CD4-positive, alpha-beta T cell treated with Interleukin-6 for 4 hours (primary cell): ENCODE results near the gene LCN10.
"Not testable (repeated sequence)": the region's sequence is repeated elsewhere in the genome, so short reads cannot be mapped to it uniquely, and the experiment has no call there.

Experiments
- DNase-seq: peaks from one replicate; pipeline ENCODE4 v3.0.0-alpha.2; 2020; ENCODE audit warnings: mixed read lengths

The LCN10 gene

DNA sequence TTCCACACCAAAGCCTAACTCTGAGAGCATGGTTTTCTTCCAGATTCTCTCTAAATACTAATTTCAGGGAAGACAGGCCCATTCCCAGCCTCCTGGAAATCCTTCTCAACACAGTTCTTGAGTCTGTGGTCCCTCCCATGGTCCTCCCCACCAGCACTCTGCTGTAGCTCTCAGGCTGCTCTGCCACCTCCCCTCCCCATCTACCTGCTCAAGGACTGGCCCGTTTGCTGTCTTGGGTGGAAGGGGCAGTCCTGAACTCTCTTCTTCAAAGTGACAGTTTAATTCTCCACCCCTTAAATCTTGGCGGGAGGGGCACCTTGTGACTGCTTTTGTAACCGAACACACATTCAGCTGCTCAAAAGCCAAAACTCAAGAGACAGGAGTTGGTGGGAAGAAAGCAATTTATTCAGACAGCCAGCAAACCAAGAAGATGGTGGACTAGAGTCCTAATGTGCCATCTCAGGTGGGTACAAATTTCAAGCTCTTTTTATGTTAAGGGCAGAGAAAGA is 29.2 kb upstream of the LCN10 start:
- DNase-seq = no peak

DNA sequence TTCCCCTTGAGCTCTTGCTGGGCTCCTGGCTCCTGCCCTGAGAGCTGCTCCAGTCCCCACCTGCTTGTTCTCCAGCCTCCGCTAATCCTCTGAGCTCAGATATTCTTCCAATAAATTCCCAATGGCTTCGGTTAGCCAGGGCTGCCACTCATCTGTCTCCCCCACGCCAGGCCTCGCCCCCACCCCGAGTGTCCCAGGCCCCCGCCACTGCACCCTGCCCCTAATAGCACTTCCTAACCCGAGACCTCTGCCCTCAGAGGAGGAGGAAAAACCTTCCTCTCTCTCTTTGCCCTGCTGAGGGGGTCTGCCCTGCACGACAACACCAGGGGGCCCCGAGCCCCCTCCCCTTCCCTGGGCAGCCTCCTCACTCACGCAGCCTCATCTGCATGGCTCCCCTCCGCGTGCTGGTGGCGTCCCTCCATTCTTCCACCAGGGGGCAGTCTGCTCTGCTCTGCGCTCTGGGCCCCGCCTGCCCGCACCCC is 27.0 kb upstream of the LCN10 start:
- peak; percentile 58 for DNase-seq

DNA sequence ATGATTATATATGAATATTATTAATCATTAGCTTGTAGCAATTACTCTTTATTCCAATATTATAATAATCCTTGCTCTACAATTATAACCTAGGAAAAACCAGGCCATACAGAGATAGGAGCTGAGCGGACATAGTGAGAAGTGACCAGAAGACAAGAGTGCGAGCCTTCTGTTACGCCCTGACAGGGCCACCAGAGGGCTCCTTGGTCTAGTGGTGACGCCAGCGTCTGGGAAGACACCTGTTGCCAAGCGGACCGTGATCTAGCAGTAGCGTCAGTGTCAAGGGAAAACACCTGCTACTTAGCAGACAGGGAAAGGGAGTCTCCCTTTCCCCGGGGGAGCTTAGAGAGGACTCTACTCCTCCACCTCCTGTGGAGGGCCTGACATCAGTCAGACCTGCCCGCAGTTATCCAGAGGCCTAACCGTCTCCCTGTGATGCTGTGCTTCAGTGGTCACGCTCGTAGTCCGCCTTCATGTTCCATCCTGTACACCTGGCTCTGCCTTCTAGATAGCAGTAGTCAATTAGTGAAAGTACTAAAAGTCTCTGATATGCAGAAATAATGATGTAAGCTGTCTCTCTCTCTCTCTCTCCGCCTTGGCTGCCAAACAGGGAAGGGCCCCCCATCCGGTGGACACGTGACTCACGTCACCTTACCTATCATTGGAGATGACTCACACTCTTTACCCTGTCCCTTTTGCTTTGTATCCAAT is 23.8 kb upstream of the LCN10 start:
- peak; percentile 43 for DNase-seq

DNA sequence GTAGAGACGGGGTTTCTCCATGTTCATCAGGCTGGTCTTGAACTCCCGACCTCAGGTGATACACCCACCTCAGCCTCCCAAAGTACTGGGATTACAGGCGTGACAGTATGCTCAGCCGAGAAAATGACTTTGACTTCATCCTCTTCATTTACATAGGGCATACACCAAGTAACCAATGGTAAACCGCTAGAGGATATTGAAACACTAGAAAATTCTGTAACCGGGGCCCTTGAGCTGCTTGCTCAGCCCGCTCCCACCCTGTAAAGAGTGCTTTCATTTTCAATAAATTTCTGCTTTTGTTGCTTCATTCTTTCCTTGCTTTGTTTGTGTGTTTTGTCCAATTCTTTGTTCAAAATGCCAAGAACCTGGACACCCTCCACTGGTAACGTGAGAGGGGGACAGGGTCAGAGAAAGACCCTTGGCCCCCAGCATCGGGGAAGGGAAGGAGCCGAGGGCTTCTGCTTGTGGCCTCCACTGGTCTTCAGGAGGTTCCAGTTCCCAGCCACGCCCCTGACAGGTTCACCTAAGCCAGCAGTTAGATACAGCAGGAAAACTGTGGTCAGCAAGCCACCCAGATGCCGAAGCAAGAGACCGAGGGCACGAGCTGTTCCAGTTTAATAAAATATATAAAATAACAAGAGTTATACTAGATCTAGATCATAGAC is 23.1 kb upstream of the LCN10 start:
- not testable (repeated sequence) for DNase-seq

DNA sequence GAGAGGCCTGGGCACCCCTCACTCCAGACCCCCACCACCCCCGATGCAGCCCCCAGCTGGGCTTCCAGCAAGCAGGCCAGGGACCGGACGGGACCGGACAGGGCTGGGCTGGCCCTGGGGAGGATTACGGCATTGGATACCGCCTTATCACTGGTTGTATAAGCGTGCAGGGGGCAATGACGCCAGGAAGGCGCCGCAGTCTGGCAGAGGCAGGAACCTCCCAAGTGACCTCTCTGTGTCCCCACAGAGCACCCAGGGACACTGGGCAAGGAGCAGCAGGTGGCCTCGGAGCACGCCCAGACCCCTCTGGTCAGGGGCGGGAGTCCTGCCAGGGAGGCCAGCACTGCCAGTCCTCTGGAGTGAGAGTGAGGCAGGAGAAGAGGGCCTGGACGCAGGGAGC is 22.3 kb upstream of the LCN10 start:
- DNase-seq = no peak

DNA sequence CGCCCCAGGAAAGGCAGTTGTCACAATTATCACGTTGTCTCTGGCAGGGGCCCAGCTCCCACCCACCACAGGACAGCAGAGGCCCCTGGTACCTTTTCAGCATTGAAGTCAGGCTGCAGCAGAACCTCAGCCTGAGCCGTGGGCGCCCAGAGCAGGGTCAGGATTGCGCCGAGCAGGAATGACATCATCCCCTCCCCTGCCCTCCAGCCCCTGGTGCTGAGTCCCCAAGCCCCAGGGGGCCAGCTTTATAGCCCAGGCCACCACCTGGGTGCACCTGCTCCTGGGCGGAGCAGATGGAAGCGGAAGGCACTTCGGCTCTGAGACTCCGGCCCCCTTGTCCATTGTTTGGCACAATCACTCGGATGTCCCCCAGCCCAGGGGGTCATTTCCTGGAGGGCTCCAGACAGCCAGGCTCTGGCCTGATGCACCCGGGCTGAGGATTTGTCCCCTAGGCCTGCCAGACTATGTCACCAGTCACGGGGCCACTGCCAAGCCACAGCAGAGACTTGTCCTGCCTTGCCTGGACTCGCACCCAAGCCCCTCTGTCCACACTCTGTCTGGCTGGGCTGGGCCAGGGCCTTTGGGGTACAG is 21.7 kb upstream of the LCN10 start, which contains the start of gene LCN15:
TSS of gene LCN15 (minus strand) at position 218 of the 591 bp plus-strand sequence. CDS start at position 188, 30 bp downstream.
- no peak for DNase-seq

DNA sequence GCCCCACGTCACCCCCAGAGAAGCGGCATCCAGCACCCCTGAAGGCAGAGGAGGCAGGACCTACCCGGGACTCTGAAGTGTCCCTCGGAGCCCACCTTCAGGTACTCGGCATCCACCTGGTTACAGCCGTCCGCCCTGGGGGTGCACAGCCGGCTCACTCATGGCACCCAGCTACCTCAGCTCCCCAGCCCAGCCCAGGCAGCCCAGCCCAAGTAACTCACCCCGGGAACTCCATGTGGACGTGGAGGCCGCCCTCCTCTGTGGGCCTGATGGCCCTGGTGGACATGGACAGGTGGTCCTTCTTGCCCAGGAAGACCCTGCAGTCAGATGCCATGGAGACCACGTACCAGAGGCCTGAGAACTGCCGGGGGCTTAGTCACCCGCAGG is 20.9 kb upstream of the LCN10 start:
- no peak for DNase-seq

DNA sequence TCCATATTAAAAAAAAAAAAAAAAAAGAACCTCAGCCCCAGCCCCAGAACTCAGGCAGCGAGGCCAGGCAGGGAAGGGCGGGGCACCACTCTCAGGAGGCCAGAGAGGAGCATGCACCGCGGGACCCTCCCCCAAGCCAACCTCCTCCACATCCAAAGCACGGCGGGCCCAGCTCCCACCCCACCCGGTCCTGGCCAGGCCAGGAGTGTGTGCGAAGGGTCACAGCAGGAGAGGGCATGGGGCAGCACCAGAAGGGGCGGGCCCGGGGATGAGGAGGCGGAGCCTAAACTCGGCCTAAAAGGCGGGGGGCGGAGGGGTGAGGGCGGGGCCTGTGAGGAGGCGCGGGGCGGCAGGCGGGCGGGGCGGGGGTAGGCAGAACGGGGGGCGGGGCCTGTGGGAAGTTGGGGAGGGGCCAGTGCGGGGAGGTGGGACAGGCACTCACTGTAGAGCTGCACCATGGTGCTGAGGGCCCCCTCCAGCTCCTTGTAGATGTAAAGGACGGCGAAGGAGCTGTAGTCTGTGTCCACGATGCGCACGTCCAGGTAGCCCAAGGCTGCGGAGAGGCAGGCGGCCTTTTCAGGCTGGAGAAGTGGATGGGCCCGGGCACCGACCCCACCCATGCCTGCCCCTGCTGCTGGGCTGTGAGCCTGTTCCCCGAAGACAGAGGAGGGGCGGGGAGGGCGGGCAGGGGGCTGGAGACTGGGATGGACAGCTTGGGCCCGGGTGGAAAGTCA is 20.3 kb upstream of the LCN10 start:
- peak; percentile 61 for DNase-seq

DNA sequence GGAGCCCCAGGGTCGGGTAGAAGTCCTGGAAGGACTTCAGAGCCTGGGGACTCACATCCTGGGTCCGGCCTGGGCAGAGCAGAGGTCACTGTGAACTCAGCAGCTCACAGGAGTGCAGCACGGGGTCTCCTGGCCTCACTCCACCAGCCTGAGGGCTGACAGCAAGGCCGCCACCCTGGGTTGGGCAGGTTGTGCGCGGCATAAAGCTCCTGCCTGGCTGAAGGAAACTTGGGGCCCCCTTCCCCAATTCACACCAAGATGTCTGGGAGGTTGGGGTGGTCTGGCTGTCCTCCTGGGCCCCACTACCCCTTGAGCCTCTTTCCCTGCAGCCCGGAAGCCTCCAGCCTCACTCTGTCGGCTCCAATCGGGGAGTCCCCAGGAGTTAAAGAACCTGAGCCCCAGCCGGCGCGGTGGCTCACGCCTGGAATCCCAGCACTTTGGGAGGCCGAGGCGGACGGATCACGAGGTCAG is 19.5 kb upstream of the LCN10 start:
- DNase-seq = no peak

DNA sequence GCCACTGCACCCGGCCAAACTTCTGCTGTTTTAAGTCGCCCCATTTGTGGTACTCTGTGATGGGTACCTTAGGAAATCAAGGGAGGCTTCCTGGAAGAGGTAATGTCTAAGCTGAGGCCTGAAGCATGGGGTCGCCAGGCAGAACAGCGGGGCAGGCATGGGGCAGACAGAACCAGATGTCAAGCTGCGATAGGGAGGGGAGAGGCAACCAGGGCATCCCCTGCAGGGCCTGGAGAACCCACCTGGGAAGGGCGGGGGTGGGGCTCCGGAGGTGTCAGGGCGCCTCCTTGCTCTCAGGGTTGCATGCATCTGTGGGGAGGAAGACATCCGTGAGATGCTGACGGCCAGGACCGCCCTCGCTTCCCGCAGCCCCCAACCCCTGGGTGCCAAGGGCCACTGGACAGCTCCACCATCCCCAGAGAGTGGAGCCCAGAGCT is 18.8 kb upstream of the LCN10 start:
- no peak for DNase-seq

DNA sequence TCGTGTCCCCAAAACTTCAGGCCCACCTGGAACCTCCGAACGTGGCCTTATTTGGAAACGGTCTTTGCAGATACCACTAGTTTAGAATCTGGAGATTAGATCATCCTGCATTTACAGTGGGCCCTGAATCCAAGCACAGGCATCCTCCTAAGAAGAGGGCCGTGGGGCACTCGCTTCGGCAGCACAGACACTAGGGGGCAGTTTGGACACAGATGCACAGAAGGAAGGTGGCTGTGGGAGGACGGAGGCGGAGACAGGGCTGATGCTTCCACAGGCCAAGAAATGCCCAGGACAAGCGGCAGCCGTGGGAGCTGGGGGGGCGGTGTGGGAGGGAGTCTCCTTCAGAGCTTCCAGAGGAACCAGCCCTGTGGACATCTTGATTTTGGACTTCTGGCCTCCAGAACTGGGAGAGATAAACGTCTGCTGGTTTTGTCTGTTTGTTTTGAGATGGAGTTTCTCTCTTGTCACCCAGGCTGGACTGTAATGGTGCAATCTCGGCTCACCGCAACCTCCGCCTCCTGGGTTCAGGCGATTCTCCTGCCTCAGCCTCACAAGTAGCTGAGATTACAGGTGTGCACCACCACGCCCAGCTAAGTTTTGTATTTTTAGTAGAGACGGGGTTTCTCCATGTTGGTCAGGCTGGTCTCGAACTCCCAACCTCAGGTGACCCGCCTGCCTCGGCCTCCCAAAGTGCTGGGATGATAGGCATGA is 18.2 kb upstream of the LCN10 start:
- peak; percentile 25 for DNase-seq

DNA sequence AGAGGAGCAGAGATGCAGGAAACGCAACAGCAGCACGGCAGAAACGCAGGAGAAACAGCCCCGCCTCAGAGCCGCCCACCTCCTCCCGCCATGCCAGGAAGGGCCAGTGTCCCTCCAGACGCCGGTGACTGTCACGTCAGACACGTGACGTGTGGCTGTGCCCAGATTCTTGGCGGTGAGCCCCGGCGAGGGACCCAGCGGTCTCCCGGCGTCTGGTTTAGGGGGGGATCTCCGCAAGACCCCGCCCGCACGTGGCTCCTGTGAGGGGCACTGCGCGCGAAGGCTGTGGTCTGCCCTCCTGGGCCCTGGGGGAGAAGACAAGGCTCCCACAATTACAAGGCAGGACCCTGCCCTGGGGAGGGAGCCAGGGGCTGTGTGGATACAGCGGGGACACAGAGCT is 17.7 kb upstream of the LCN10 start:
- no peak for DNase-seq

DNA sequence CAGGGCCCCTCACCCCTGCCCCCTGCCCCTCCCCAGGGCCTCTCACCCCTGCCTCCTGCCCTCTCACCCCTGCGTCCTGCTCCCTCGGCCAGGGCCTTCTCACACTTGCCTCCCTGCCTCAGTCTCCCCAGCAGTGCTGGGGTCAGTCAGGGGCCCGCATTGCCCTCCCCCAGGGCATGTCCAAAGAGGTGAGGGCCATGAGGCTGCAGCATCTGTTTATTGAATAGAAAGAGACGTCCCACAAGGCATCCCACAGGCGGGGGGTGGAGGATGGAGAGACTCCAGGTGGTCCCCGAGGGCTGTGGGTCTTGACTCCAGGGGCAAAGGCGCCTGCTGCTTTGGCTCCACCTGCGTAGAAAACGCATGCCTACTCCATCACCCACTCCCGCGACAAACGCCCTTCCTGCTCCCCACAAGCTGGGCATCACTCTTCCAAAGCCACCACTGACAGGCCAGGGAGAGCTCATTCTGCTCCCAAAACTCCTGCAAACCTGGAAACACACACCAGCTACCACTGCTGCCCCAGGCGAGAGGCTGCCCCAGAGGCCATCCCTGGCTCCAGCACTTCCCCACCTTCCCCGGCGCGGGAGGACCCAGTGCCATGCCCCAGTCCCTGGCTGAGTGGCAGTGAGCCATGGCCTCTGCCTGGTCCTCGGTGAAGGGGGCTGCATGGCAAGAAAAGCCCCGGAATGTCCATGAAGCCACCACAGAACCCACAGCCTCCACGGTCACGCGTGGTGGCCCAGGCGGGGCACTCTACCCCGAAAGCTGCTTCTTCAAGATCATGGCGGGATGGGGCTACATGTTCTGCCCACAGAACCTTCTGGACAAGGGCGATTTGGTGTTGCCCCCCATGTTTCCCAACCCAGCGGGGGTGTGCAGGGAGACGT is 16.9 kb upstream of the LCN10 start:
- no peak for DNase-seq

DNA sequence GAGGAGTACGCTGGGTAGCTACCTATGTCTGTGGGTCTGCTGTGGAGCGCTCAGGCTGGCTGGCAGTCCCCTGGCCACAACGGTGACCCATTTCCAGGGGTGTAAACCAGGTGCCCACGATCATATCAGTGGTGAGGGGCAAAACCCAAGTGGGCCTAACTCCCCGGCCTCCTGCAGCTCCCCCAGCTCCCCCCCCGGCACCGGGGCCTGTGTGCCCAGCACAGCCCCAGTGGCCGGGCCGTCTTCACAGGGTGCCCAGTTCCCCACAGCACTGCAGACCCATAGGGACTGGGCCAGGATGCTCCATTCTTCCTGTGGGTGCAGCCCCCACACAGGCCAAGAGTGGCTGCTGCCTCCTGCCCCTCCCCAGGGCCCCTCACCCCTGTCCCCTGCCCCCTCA is 16.3 kb upstream of the LCN10 start:
- no peak for DNase-seq

DNA sequence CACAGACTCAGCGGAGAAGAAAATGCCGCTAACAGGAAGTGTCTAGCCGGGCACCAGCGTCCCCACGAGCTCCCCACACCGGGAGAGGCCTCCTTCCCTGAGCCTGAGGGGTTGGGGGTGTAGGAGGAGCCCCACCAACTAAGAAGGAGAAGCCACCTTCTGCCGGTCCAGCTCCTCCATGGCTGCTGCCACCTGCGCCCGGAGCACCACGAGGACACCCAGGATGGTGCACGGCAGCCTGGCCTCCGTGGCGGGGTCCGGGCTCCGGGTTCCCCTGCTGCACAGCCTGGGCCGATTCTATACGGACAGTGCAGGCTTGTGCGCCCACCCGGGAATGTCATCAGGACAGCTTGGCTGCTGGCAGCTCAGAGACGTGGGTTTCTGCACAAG is 15.0 kb upstream of the LCN10 start:
- DNase-seq = no peak

DNA sequence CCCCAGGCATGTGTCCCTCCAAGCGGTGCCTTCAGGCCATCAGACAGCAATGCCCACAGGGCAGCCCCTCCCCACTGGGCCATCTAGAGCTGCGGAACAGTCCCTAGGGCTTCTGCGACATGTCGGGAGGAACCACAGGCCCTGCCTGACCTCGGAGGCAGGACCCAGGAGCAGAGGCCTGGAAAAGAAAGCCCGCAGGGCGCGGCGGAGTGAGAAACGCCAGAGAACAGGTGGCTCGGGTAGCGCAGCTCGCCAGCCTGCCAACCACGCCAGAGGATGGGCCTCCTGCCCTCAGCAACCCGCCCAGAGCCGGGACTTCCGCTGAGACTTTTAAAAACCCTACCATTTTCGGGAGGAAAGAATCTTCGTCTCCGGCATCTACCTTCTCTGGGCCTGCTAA is 14.6 kb upstream of the LCN10 start:
- DNase-seq = no peak

DNA sequence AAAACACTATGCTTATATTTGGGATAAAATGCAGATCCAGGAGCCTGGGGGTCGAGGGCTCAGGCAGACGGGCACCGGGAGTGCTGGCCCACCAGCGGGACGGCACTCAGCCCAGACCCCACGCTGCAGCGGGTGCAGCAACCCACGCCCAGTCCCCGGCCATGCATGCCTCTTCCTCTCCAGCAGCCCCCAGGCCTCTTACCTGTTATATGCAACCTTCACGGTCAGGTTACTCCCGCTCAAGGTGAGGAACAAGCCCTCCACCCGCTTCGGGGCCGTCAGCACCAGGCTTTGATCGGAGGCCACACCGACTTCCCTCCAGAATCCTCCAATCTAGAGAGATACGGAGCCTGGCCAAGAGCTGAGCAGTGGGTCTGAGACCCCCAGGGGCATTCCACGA is 14.1 kb upstream of the LCN10 start:
- DNase-seq = no peak

DNA sequence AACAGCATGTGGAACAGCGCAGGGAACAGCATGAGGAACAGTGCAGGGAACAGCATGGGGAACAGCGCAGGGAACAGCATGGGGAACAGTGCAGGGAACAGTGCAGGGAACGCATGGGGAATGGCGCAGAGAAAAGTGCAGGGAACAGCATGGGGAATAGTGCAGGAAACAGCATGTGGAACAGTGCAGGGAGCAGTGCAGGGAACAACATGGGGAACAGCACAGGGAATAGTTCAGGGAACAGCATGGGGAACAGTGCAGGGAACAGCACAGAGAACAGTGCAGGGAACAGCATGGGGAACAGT is 13.3 kb upstream of the LCN10 start:
- DNase-seq = no peak

DNA sequence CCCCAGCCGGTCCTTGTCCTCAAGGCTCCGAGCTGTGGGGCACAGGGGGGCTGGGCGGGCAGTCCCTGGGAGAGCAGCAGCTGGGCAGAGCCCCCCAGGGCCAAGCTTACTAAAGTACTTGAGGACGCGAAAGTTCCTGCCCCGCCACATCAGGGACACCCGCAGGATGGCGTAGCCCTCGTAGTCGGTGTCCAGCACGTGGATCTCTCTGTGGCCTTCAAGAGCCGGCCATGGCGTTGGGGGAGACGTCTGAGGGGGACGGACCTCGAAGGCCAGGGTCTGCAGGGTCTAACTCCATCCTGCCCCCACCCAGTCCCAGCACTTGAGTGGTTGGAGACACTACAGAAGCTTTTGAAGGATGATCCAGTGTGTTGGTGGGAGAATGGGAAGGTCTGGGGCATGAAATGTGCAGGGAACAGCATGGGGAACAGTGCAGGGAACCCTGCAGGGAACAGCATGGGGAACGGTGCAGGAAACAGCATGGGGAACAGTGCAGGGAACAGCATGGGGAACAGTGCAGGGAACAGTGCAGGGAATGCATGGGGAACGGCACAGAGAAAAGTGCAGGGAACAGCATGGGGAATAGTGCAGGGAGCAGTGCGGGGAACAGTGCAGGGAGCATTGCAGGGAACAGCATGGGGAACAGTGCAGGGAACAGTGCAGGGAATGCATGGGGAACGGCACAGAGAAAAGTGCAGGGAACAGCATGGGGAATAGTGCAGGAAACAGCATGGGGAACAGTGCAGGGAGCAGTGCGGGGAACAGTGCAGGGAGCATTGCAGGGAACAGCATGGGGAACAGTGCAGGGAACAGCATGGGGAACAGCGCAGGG is 12.8 kb upstream of the LCN10 start:
- not testable (repeated sequence) for DNase-seq

DNA sequence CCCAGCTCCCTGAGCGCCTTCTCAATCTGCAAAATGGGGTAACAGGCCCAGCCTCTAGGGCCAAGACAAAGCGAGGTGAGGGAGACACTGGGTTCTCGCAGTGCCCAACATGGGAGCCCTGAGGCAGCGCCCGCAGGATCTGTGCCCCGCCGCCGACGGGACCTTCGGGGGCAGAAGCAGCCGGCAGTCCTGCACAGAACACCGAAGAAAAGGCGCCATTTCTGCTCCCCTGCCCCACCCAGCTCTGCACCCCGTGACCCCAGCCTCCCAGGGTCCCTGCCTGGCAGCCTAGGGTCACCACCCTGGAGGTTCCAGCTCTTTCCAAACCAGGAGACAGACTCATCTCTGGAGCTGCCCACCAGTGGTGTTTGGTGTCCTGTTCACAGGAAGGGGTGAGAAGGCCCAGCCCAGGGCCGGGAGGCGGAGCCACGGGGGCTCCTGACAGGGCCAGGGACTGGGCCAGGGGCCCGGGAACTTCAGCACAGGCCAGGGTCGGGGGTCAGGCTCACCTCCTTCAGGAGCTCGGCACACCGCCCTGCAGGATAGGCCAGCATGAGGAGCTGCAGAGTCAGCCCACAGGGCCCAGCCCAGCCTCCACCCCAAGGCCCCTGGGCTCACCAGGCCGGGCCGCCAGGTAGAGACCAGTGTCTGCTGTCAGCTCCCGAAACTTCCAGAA is 12.0 kb upstream of the LCN10 start:
- no peak for DNase-seq
